ENCODE results near the gene SSC5D. TPM values are rescaled to one million over a fixed set of nuclear protein-coding genes. Genes with fewer than 3 reads are reported as not detected.
"Not testable (repeated sequence)": the region's sequence is repeated elsewhere in the genome, so short reads cannot be mapped to it uniquely, and the experiment has no call there.

Gene SSC5D
- total RNA-seq, 1 donor from 2014 or later = 1.5 TPM

DNA sequence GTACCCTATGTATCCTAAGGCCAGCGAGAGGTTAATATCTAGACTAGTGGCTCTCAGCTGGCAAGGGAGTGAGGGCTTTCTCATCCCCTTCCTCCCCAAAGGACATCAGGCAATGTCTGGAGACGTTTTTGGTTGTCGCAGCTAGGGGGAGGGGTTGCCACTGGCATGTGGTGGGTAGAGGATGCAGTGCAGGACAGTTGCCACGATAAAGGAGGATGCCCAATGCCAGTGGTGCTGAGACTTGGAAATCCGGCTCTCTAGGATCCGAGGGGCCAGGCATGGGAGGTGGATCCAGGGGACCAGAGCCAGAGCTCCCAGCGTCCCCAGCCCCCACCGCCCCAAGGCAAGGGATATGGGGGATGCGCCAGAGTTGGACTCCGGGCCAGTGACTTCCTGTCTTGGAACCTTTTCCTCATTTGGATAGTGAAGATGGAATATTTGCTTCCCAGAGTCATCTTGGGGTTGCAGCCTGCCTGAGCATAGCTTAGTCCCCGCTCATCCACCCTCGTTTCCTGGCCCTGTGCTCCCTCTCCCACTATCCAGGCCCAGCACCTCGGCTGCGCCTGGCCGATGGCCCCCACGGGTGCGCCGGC lies 4.9 kb downstream of the SSC5D start:
- H3K4me3 Mint-ChIP-seq = no peak overlapping the region

DNA sequence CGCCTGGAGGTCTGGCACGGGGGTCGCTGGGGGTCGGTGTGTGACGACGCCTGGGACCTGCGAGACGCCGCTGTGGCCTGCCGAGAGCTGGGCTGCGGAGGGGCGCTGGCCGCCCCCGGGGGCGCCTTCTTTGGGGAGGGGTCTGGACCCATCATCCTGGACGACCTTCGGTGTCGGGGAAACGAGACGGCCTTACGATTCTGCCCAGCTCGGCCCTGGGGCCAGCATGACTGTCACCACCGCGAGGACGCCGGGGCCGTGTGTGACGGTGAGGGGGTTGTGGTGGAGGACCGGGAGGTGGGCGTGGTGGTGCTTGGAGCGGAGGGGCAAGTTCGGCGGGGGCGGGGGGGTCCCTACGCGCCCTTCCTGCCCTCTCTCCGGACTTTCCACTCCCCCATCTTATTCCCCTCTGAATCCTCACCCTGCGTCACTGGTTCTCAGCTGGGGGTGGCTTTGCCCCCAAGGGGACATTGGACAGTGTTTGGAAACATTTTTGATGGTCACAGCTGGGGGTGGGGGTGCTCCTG lies 5.5 kb downstream of the SSC5D start:
- DNase-seq (ENCODE audit: extremely low spot score, unreplicated experiment) = no peak
- no peak overlapping the region for H3K27ac Mint-ChIP-seq
- TF ChIP-seq, protein P1, sequence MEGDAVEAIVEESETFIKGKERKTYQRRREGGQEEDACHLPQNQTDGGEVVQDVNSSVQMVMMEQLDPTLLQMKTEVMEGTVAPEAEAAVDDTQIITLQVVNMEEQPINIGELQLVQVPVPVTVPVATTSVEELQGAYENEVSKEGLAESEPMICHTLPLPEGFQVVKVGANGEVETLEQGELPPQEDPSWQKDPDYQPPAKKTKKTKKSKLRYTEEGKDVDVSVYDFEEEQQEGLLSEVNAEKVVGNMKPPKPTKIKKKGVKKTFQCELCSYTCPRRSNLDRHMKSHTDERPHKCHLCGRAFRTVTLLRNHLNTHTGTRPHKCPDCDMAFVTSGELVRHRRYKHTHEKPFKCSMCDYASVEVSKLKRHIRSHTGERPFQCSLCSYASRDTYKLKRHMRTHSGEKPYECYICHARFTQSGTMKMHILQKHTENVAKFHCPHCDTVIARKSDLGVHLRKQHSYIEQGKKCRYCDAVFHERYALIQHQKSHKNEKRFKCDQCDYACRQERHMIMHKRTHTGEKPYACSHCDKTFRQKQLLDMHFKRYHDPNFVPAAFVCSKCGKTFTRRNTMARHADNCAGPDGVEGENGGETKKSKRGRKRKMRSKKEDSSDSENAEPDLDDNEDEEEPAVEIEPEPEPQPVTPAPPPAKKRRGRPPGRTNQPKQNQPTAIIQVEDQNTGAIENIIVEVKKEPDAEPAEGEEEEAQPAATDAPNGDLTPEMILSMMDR (conservative IDR thresholded peaks at IDR 0.05) = no peak
- H3K4me1 Mint-ChIP-seq (ENCODE audit: unreplicated experiment) = peaks cover 12% of the 10 kb centered on the region
- H3K4me3 Mint-ChIP-seq = no peak overlapping the region
- H3K9me3 Mint-ChIP-seq = no peaks in the 10 kb centered on the region
- peaks cover 7% of the 10 kb centered on the region for H3K27me3 Mint-ChIP-seq
- H3K36me3 Mint-ChIP-seq = no peaks in the 10 kb centered on the region

More for the DNA sequence above, 4.9 kb downstream of the SSC5D start:
- no peak for DNase-seq (ENCODE audit: extremely low spot score, unreplicated experiment)
- TF ChIP-seq, protein P1 (conservative IDR thresholded peaks at IDR 0.05) = no peak
- H3K27ac Mint-ChIP-seq = no peak overlapping the region
- H3K4me1 Mint-ChIP-seq (ENCODE audit: unreplicated experiment) = peaks cover 12% of the 10 kb centered on the region
- H3K36me3 Mint-ChIP-seq = no peaks in the 10 kb centered on the region
- H3K9me3 Mint-ChIP-seq = no peaks in the 10 kb centered on the region
- H3K27me3 Mint-ChIP-seq = peaks cover 6% of the 10 kb centered on the region

DNA sequence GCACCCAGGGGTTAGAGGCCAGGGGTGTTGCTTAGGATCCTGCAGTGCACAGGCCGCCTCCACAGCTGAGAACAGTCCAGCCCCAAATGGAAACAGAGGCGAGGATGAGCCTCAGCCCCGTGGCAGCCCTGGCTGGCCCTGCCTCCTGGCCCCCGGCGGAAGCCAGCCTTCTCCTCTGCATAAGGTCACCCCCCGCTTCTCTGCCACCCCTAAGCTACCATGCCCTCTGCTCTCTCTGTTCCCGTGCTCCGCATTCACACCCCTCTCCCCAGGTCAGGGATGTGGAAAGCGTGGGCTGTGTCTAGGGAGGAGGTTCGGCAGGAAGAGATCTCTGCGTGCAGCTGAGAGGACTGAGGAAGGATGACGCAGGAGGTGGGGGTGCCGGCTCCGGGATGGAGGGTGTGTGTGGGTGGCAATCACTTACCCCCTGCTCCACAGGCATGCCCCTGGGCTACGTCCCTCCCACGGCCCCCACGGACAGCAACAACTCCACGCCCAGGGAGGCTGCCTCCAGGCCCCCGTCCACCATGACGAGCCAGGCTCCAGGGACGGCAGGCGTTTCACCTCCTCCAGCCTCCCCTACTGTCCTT lies 6.0 kb downstream of the SSC5D start:
- Mint-ChIP-seq H3K27me3 (peaks cover 10% of the 10 kb centered on the region), H3K9me3 (no peaks in the 10 kb centered on the region), H3K4me1 (ENCODE audit: unreplicated experiment) (peaks cover 12% of the 10 kb centered on the region), H3K27ac (no peak overlapping the region), H3K36me3 (no peaks in the 10 kb centered on the region), H3K4me3 (no peak overlapping the region)
- no peak for DNase-seq (ENCODE audit: extremely low spot score, unreplicated experiment)
- TF ChIP-seq, protein P1 (conservative IDR thresholded peaks at IDR 0.05) = no peak

DNA sequence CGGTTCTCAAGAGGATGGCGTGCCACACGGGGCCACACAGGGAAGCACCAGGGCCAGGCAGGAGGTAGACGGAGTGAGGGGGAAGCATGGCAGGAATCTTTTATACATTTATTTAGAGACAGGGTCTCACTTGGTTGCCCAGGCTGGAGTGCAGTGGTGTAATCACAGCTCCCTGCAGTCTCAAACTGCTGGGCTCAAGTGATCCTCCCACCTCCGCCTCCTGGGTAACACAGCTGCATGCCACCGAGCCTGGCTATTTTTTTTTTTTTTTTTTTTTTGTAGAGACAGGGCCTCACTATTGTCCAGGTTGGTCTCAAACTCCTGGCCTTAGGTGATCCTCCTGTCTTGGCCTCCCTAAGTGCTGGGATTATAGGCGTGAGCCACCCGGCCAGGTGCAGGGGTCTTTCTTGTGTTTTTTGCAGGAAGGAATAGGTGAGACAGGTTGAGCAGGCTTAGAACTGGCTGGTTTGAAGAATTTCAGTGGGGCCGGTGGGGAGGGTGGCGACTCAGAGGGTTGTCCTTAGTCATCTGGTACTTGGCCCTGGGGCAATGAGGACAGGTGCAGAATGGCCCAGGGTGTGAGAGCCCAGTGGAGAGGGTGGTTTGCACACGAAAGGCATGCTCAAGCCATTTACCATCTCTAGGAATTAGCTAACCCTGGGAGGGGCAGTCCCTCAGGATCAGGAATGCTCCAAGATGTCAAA lies 7.6 kb downstream of the SSC5D start:
- peak overlapping the region; percentile 79 for H3K27ac Mint-ChIP-seq
- peak overlapping the region; percentile 28 for H3K4me3 Mint-ChIP-seq

DNA sequence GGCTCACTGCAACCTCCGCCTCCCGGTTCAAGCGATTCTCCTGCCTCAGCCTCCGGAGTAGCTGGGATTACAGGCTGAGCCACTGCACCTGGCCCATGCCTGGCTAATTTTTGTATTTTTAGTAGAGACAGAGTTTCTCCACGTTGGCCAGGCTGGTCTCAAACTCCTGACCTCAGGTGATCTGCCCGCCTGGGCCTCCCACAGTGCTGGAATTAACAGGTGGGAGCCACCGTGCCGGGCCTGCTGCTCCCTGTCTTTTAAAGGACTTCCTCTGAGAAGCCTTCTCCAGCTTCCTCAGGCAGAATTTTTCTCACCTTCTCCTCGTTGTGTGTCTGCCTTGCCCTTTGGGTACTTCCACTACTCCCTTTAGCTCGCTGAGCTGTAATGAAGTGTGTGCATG lies 8.6 kb downstream of the SSC5D start:
- Mint-ChIP-seq H3K4me1 (ENCODE audit: unreplicated experiment) (peaks cover 12% of the 10 kb centered on the region), H3K27me3 (peaks cover 10% of the 10 kb centered on the region)
- H3K27ac Mint-ChIP-seq; H3K9me3 Mint-ChIP-seq; DNase-seq (ENCODE audit: extremely low spot score, unreplicated experiment); H3K4me3 Mint-ChIP-seq; H3K36me3 Mint-ChIP-seq: not testable (repeated sequence)

More for the DNA sequence above, 7.6 kb downstream of the SSC5D start:
- TF ChIP-seq, protein P1 (conservative IDR thresholded peaks at IDR 0.05) = no peak
- peaks cover 12% of the 10 kb centered on the region for H3K4me1 Mint-ChIP-seq (ENCODE audit: unreplicated experiment)
- no peaks in the 10 kb centered on the region for H3K9me3 Mint-ChIP-seq
- DNase-seq (ENCODE audit: extremely low spot score, unreplicated experiment) = no peak
- H3K36me3 Mint-ChIP-seq = no peaks in the 10 kb centered on the region
- H3K27me3 Mint-ChIP-seq = peaks cover 10% of the 10 kb centered on the region

DNA sequence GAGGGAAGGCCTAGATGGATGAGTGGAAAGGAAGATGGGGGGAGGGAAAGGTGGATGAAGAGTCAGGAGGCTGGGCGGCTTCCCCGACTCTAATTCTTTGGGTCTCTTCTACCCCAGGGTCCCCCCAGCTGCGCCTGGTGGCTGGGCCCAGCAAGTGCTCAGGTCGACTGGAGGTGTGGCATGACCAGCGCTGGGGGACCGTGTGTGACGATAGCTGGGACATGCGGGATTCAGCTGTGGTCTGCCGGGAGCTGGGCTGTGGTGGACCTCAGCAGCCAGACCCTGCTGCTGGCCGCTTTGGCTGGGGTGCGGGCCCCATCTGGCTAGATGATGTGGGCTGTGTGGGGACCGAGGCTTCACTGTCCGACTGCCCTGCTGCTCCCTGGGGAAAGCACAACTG lies 9.5 kb downstream of the SSC5D start:
- H3K9me3 Mint-ChIP-seq = no peaks in the 10 kb centered on the region
- H3K4me3 Mint-ChIP-seq = no peak overlapping the region
- DNase-seq (ENCODE audit: extremely low spot score, unreplicated experiment) = no peak
- peaks cover 11% of the 10 kb centered on the region for H3K27me3 Mint-ChIP-seq
- H3K36me3 Mint-ChIP-seq = no peaks in the 10 kb centered on the region
- H3K27ac Mint-ChIP-seq = no peak overlapping the region
- H3K4me1 Mint-ChIP-seq (ENCODE audit: unreplicated experiment) = peaks cover 8% of the 10 kb centered on the region
- TF ChIP-seq, protein P1 (conservative IDR thresholded peaks at IDR 0.05) = no peak

Measured in type B pancreatic cell (in vitro differentiated cells).